Heart left ventricle (tissue), 13 donors: ENCODE measurements around the gene BCAR1.

Experiments used
- CTCF ChIP-seq, 12 donors: fragments of 200-600 bp; sonication (generic) in 4 of 12; IDR thresholded peaks; one replicate each; pipeline versions ENCODE4 v1.5.0 to v1.8.0; 2018 to 2022; ENCODE audit warnings: antibody characterized with exemption in 12 of 12, mild to moderate bottlenecking in 5 of 12
- POLR2A ChIP-seq, 2 donors: fragments of 450-650 bp; IDR thresholded peaks; one replicate each; pipeline ENCODE4 v1.6.1; 2017; ENCODE audit warnings: antibody characterized with exemption in 2 of 2, mild to moderate bottlenecking in 2 of 2, moderate library complexity in 2 of 2
- donor health status: ischemic (EF 13 %, LVEDD 7.1; RV severe dilation, severe dysfunction).
- donor health status: DM: no; HTN: yes; CAD: no.
- donor health status: DM: no; HTN: no; CAD: no.
- donor health status: ischemic (EF 25% LVEDD 6.9; RV normal size, moderate dysfunction).
- donor health status: ischemic (EF 25% LVEDD 5.7; RV mildly dilated, moderate dysfunction).
- donor health status: ischemic (EF 35%, LVEDD 5.7; RV mildly dilated, moderate dysfunction).
- donor health status: nonischemic (EF 11% LVEDD 7.7; RV severe dilation, severe dysfunction).
- donor health status: DM: yes; HTN: yes; CAD: no.
- donor health status: PGD.
- donor health status: ischemic (EF 29% LVEDD 5.4; RV normal size, mild dysfunction).
- donor health status: nonischemic (EF 23%, LVEDD 6.1; RV moderate dilation, normal function).

- TF ChIP-seq CTCF (IDR thresholded peaks at IDR 0.05) (no peak), POLR2A (IDR thresholded peaks at IDR 0.05) (no peak)
These were observed 35.3 kb downstream of the BCAR1 start for GRCh38 chr16:75216127-75216526.
